Stimulated activated CD4-positive, alpha-beta T cell treated with anti-CD3 and anti-CD28 coated beads, Interleukin-15, amount 100 ng/mL, for 24 hours (primary cell): ENCODE measurements around the gene RHEBL1.
"Not testable (repeated sequence)": the region's sequence is repeated elsewhere in the genome, so short reads cannot be mapped to it uniquely, and the experiment has no call there.

Experiments used
- DNase-seq: peaks from one replicate; pipeline ENCODE4 v3.0.0-alpha.2; 2020

The RHEBL1 gene

DNA sequence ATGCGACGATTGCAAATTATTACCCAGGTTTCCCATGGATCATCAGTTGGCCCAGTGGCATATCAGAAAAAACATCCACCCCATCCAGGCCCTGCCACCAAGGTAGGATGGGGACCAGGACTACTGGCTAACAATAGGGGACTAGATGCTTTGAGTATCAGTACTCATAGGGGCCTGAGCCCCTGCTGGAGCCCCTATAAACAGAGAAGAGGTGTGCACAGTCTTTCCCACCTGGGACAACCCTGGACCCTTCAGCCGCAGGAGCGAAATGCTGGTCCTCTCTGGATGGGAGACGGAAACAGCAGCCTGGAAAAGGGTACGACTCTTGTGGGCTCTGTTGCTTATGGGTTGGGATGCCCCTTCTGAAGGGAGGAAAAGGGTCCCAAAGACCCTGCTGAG is 19.2 kb upstream of the RHEBL1 start:
- no peak for DNase-seq

- peak; percentile 81 for DNase-seq
Measured at GRCh38 chr12:49088150-49088931, 18.6 kb upstream of the RHEBL1 start.

- DNase-seq: no peak
Measured at GRCh38 chr12:49086116-49086515, 16.3 kb upstream of the RHEBL1 start.

- DNase-seq: no peak
Measured at GRCh38 chr12:49084438-49084837, 14.7 kb upstream of the RHEBL1 start.

GRCh38 chr12:49079793-49080192 is 10.0 kb upstream of the RHEBL1 start:
- DNase-seq: no peak

GRCh38 chr12:49070971-49071370 is 1.2 kb upstream of the RHEBL1 start:
- DNase-seq: no peak

DNA sequence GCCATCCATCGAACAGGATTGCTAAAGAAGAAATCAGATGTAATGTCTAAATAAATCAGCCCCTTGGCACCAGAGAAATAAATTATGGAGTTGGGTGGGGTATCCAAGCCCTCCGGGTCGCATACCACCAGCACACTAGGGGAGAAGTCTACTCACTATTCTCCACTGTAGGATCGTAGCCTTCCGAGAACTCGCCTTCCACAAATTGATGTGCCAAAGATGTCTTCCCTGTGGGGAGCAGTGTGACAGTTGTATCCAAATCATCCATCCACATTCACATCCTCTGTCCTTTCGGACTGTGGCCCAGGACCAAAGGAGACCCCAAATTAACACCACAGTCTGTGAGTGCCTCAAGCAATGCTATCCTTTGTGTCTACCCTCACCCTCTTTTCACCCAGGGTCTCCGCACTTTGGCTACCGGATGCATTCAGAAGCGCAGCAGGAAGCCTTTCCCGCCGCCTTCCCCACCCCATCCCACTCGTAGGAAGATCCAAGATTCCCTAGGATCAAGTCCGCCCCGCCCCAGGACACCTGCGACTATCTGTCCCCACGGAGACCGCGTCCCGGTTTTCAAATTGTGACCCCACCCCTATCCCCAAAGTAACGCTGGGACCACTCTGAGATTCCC is 786 bp downstream of the RHEBL1 start:
- no peak for DNase-seq

DNA sequence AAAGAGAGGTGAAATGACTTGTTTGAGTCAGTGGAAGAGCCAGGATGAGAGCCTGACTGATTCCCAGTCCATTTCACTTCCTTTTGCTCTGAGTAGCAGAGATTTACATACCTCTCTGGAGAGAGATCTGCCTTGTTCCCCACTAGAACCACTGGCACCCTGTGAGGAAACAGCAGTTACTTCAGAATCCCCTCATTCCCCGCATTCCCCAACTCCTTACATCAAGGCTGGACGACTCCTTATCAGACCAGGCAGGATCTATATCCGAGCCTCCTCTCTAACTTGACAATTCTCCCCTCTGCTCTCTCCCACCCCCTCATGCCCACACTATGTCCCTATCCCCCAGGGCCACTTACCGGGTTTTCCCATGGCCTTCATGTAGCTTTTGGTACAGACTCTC is 3.7 kb downstream of the RHEBL1 start:
- no peak for DNase-seq

DNA sequence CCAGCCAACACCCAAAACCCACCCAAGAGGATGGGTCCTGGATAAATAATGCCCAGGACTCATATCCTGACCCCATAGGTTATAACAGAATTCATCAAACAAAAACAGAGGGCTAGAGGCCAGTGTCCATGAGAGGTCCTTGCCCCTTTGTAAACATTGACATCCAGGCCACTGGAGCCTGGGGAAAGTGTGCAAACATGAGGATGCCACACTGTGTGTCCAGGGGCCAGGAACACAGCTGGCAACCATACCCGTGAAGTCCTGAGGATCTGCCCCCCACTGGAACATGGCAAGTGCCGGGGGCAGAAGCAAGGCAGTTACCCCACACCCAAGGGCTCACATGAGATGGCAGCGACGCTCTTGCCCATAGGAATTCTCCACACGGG is 5.0 kb downstream of the RHEBL1 start:
- no peak for DNase-seq

- DNase-seq: not testable (repeated sequence)
Measured at GRCh38 chr12:49061916-49062315, 7.9 kb downstream of the RHEBL1 start.

GRCh38 chr12:49061157-49061650 is 8.6 kb downstream of the RHEBL1 start:
- DNase-seq: no peak

DNA sequence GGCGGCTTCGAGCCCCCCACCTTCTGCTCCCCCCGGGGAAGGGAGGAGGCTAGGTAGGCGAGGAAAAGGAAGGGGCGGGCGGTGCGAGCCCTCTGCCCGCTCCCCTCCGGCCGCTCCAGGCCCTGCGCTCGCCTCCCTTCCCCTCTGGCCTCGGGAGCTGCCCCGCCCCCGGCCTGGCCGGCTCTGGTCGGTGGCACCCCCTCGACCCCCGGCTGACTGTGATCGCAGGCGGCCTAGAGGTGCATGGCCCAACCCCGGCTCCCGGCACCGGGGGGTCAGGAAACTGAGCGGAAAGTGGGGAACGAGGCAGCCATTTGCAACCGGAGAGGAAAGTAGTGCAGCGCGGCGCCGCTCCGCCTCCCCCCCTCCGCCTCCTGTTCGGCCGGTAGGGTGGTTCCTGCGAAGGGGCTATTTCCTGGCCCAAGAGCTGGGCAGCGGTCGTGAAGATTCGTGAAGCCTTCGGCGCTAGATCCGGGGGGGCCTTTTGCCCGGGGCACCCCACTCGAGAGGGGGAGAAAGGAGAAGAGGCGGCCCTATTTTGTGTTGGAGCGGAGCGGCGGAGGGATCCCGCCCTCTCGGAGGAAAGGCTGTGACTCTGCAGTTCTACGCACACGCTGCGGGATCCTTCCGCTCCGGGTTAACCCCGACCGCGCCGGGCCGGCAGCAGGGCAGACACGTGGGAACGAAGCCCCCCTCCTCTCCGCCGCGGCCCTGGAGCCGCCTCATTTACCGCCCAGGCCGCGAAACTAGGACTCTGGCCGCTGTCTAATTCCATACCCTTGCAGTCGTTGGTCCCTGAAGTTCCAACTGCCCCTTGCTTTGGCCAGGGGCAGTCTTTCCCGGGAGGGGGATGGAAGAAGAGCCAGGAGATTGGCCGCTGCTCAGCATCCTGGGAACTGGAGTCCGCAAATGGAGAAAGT is 9.3 kb downstream of the RHEBL1 start, which contains the start of gene KMT2D:
Gene KMT2D, minus strand, starts transcription at position 558 of the 920 bp plus-strand sequence. CDS start 5,470 bp downstream, outside the sequence.
- DNase-seq: peak; percentile 94

DNA sequence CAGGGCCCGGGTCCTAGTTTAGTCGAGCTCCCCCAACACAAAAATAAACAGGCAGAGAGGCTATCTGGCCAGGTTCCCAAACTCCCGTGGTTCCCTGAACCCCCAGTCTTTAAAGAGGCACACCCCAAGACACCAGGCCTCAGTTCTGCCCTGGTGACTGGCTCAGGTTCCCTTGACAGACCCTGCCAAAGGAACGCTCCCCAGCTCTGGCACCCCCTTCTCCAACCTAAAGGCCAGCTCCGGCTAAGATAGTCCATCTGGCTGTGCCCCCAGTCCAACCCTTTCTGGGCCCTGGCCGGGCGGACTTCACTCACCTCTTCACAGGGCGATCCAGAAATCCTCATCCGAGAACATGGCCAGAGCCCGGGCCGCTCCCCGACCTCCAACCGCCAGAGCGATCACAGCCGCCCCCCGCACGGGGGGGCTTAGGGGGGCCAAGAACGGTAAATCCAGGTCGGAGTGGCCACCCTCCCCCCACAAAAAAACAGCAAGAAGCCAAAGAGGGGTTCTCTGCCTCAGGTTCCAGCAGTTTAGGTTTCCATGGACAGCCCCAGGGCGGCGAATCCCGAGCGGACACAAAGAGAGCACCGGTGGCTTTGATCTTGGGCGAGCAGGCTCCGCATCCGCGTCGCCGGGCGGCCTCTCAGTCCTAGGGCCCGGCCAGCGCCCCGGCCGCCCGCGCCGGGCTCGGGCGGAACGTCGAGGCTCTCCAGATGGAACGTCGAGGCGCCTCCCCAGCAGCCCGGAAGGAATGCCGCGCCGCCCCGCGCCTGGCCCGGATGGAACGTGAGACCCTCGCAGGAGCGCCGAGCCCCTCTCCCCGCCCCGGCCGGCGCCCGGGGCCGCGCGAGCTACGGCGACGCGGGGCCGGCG is 10.2 kb downstream of the RHEBL1 start:
- DNase-seq: peak; percentile 34

- DNase-seq: no peak
Measured at GRCh38 chr12:49059045-49059298, 10.8 kb downstream of the RHEBL1 start.

- DNase-seq: no peak
Measured at GRCh38 chr12:49058366-49059044, 11.3 kb downstream of the RHEBL1 start.

DNA sequence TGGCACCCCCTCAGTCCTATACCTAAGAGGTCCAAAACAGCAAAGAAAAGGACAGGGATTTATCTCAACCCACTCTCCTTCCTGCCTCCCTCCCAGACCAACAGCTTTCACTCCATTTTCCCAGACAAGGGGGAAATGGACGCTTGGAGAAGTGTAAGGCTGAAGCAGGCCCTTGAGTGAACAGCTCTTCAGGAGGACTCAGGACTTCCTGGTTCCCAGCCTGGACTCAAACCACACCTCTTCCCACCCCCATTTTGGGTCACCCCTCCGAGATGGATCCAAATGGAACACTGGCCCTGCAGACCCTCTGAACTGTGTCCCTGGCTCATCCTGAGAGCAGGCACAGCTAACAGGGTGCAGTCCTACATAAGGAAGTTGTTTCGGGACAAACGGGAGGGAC is 11.9 kb downstream of the RHEBL1 start:
- no peak for DNase-seq

GRCh38 chr12:49055978-49056754 is 13.6 kb downstream of the RHEBL1 start:
- peak; percentile 59 for DNase-seq

DNA sequence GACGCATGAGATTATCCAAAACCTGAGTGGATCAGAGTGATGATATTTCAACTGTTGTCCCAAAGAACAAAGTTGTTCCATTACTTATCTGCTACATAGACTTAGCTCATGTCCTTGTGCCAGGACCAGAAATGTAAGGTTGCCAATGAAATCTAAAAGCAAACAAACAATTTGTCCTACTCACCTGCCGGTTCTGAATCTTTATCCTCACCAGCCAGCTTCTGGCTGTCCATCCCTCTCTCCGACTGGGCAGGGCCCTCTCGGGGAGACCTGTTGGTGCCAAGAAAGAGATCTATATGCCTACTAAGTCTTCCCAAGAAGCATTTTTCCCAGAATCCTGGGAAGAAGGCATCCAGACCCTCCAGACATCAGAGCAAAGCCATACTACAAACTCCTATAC is 14.7 kb downstream of the RHEBL1 start:
- DNase-seq: no peak

GRCh38 chr12:49054524-49054923 is 15.3 kb downstream of the RHEBL1 start:
- no peak for DNase-seq

DNA sequence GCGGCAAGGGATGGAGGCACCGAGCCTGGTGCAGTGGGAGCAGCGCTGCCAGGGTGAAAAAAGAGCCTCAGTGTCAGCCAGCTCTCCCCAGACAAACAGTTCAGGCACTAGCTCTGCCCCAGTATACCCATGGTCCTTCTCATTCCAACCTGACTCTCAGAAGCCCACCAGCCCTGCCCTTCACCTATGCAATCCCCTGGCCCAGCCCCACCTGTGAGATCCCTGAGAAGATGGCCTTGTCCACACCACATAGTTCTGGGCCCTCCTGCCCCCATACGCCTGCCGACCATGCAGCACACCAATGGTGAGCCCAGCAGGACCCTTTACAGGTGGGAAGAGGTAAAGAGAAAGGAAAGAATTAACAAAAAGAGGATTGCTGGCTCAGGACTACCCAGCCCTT is 15.7 kb downstream of the RHEBL1 start:
- no peak for DNase-seq
